ENCODE measurements around the gene PSORS1C2.

GRCh38 chr6:31143148-31143547 lies 4.3 kb upstream of the PSORS1C2 start:
- TF ChIP-seq JUN (IDR thresholded peaks at IDR 0.05; ENCODE audit: borderline replicate concordance, insufficient read depth, insufficient read length, low read depth) (no peak), POLR2A (IDR thresholded peaks at IDR 0.05; ENCODE audit: low read depth, low read length) (no peak), CTCF (IDR thresholded peaks at IDR 0.05; ENCODE audit: extremely low read depth in 1 of 2, insufficient read depth in 1 of 2, low read depth in 1 of 2, low read length in 2 of 2) (no peak), EZH2 (IDR thresholded peaks at IDR 0.05; ENCODE audit: borderline replicate concordance, low read depth, low read length, severe bottlenecking) (no peak), MYC (IDR thresholded peaks at IDR 0.05; ENCODE audit: low read depth, low read length) (no peak), POLR2AphosphoS5 (IDR thresholded peaks at IDR 0.05; ENCODE audit: insufficient read depth, low read depth, low read length) (no peak), GATA2 (IDR thresholded peaks at IDR 0.05; ENCODE audit: insufficient read depth, insufficient read length, low read depth, low read length) (no peak), MAX (IDR thresholded peaks at IDR 0.05; ENCODE audit: insufficient read depth, insufficient read length) (no peak), FOS (IDR thresholded peaks at IDR 0.05; ENCODE audit: borderline replicate concordance, insufficient read depth, low read length) (no peak)
